Measurements from ENCODE around the gene TPST1. TPM values are rescaled to one million over a fixed set of nuclear protein-coding genes. Genes with fewer than 3 reads are reported as not detected.
"Not testable (repeated sequence)": the region's sequence is repeated elsewhere in the genome, so short reads cannot be mapped to it uniquely, and the experiment has no call there.

The TPST1 gene
- total RNA-seq, 1 donor from 2014 or later, result 26.8 TPM

DNA sequence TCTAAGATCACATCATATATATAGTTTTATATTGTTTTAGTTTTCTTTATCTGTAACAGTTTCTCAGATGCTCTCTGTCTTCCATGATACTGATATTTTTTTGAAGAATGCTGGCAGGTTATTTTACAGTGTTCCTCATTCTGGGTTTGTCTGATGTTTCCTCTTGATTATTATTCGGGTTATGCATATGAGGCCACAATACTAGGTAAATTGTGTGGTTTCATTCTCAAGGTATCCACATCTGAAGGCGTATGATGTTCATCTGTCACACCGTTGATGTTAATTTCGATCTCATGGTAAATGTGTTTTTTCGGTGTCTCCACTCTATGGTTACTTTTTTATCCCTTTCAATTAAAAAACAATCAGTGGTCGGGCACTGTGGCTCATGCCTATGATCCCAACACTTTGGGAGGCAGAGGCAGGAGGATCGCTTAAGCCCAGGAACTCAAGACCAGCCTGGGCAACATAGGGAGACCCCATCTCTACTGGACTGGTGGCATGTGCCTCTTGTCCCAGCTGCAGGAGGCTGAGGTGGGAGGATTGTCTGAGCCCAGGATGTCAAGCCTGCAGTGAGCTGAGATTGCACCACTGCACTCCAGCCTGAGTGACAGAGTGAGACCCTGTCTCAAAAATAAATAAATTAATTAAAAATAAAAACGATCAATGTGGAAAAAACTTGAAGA lies 108.9 kb downstream of the TPST1 start:
- Mint-ChIP-seq H3K9me3 (ENCODE audit: unreplicated experiment) (no peaks in the 10 kb centered on the region), H3K27me3 (ENCODE audit: unreplicated experiment) (no peaks in the 10 kb centered on the region)

GRCh38 chr7:66315192-66315591 lies 110.1 kb downstream of the TPST1 start:
- Mint-ChIP-seq H3K4me1 (ENCODE audit: unreplicated experiment) (peaks cover 5% of the 10 kb centered on the region), H3K27ac (ENCODE audit: unreplicated experiment) (no peak overlapping the region), H3K9me3 (ENCODE audit: unreplicated experiment) (no peaks in the 10 kb centered on the region), H3K4me3 (ENCODE audit: unreplicated experiment) (no peak overlapping the region), H3K27me3 (ENCODE audit: unreplicated experiment) (no peaks in the 10 kb centered on the region), H3K36me3 (ENCODE audit: unreplicated experiment) (no peaks in the 10 kb centered on the region)
- no peak for TF ChIP-seq CTCF (IDR thresholded peaks at IDR 0.05)
- DNase-seq (ENCODE audit: extremely low spot score, unreplicated experiment), result no peak

More for the DNA sequence above, 108.9 kb downstream of the TPST1 start:
- Mint-ChIP-seq H3K27ac (ENCODE audit: unreplicated experiment) (no peak overlapping the region), H3K4me3 (ENCODE audit: unreplicated experiment) (no peak overlapping the region), H3K36me3 (ENCODE audit: unreplicated experiment) (no peaks in the 10 kb centered on the region), H3K4me1 (ENCODE audit: unreplicated experiment) (peaks cover 3% of the 10 kb centered on the region)
- DNase-seq (ENCODE audit: extremely low spot score, unreplicated experiment), result no peak
- no peak for TF ChIP-seq CTCF (IDR thresholded peaks at IDR 0.05)

- Mint-ChIP-seq H3K27ac (ENCODE audit: unreplicated experiment) (no peak overlapping the region), H3K36me3 (ENCODE audit: unreplicated experiment) (peaks cover 5% of the 10 kb centered on the region), H3K4me3 (ENCODE audit: unreplicated experiment) (no peak overlapping the region), H3K27me3 (ENCODE audit: unreplicated experiment) (no peaks in the 10 kb centered on the region), H3K4me1 (ENCODE audit: unreplicated experiment) (peaks cover 7% of the 10 kb centered on the region), H3K9me3 (ENCODE audit: unreplicated experiment) (peaks cover 4% of the 10 kb centered on the region)
- TF ChIP-seq CTCF (IDR thresholded peaks at IDR 0.05), result no peak
- DNase-seq (ENCODE audit: extremely low spot score, unreplicated experiment), result no peak
Observed at GRCh38 chr7:66319407-66319979, 114.4 kb downstream of the TPST1 start.

DNA sequence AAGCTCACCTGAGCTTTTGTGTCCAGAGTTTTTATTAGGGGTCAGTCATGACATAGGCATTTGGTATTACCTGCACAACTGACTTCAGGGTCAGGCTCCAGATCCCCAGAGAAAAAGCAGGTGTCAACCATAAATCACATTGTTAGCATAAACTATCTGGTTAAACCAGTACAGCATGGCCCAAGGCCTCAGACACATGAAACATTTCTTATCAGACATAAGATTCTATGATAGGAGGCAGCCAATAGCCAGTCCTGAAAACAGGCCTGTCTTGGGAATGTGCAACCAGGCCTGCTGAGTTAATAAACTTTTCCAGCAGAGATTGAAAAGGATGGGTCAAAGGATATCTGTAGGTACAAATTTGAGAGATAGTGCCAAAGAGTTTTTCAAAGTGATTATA lies 116.1 kb downstream of the TPST1 start:
- Mint-ChIP-seq H3K4me3 (ENCODE audit: unreplicated experiment) (no peak overlapping the region), H3K4me1 (ENCODE audit: unreplicated experiment) (peaks cover 19% of the 10 kb centered on the region), H3K27me3 (ENCODE audit: unreplicated experiment) (no peaks in the 10 kb centered on the region), H3K36me3 (ENCODE audit: unreplicated experiment) (peaks cover 5% of the 10 kb centered on the region), H3K27ac (ENCODE audit: unreplicated experiment) (no peak overlapping the region), H3K9me3 (ENCODE audit: unreplicated experiment) (peaks cover 4% of the 10 kb centered on the region)
- TF ChIP-seq CTCF (IDR thresholded peaks at IDR 0.05), result no peak
- no peak for DNase-seq (ENCODE audit: extremely low spot score, unreplicated experiment)

GRCh38 chr7:66323114-66323796 lies 118.1 kb downstream of the TPST1 start:
- Mint-ChIP-seq H3K9me3 (ENCODE audit: unreplicated experiment) (peaks cover 4% of the 10 kb centered on the region), H3K27ac (ENCODE audit: unreplicated experiment) (no peak overlapping the region), H3K4me1 (ENCODE audit: unreplicated experiment) (peaks cover 30% of the 10 kb centered on the region), H3K36me3 (ENCODE audit: unreplicated experiment) (peaks cover 5% of the 10 kb centered on the region), H3K27me3 (ENCODE audit: unreplicated experiment) (no peaks in the 10 kb centered on the region), H3K4me3 (ENCODE audit: unreplicated experiment) (no peak overlapping the region)
- TF ChIP-seq CTCF (IDR thresholded peaks at IDR 0.05), result no peak
- DNase-seq (ENCODE audit: extremely low spot score, unreplicated experiment), result no peak

GRCh38 chr7:66324985-66325384 lies 119.9 kb downstream of the TPST1 start:
- H3K36me3 Mint-ChIP-seq (ENCODE audit: unreplicated experiment); H3K27me3 Mint-ChIP-seq (ENCODE audit: unreplicated experiment); H3K27ac Mint-ChIP-seq (ENCODE audit: unreplicated experiment); H3K9me3 Mint-ChIP-seq (ENCODE audit: unreplicated experiment); DNase-seq (ENCODE audit: extremely low spot score, unreplicated experiment); H3K4me3 Mint-ChIP-seq (ENCODE audit: unreplicated experiment): not testable (repeated sequence)
- peaks cover 27% of the 10 kb centered on the region for H3K4me1 Mint-ChIP-seq (ENCODE audit: unreplicated experiment)

Data from osteocyte (in vitro differentiated cells).